ENCODE data around the gene OMA1.

OMA1 gene

GRCh38 chr1:58457023-58457635, 89.4 kb downstream of the OMA1 start:
- no peak for DNase-seq

GRCh38 chr1:58456470-58456869, 90.1 kb downstream of the OMA1 start:
- DNase-seq = no peak

- DNase-seq = no peak
Measured at GRCh38 chr1:58454807-58455206, 91.7 kb downstream of the OMA1 start.

- DNase-seq = no peak
Measured at GRCh38 chr1:58454385-58454784, 92.1 kb downstream of the OMA1 start.

- no peak for DNase-seq
Measured at GRCh38 chr1:58451560-58452191, 94.8 kb downstream of the OMA1 start.

GRCh38 chr1:58447886-58448285, 98.6 kb downstream of the OMA1 start:
- DNase-seq = no peak

- no peak for DNase-seq
Measured at GRCh38 chr1:58447042-58447441, 99.5 kb downstream of the OMA1 start.

- no peak for DNase-seq
Measured at GRCh38 chr1:58446368-58446767, 100.2 kb downstream of the OMA1 start.

GRCh38 chr1:58443986-58444868, 102.3 kb downstream of the OMA1 start:
- DNase-seq = no peak

- DNase-seq = no peak
Measured at GRCh38 chr1:58442114-58442513, 104.4 kb downstream of the OMA1 start.

- DNase-seq = no peak
Measured at GRCh38 chr1:58441699-58442098, 104.8 kb downstream of the OMA1 start.

- DNase-seq = no peak
Measured at GRCh38 chr1:58440696-58441095, 105.8 kb downstream of the OMA1 start.

- DNase-seq = no peak
Measured at GRCh38 chr1:58439946-58440345, 106.6 kb downstream of the OMA1 start.

GRCh38 chr1:58438468-58438867, 108.1 kb downstream of the OMA1 start:
- no peak for DNase-seq

- DNase-seq = no peak
Measured at GRCh38 chr1:58437623-58438022, 108.9 kb downstream of the OMA1 start.

GRCh38 chr1:58436615-58437297, 109.8 kb downstream of the OMA1 start:
- no peak for DNase-seq

- DNase-seq = no peak
Measured at GRCh38 chr1:58435376-58435775, 111.2 kb downstream of the OMA1 start.

GRCh38 chr1:58434607-58435006, 111.9 kb downstream of the OMA1 start:
- DNase-seq = no peak

- no peak for DNase-seq
Measured at GRCh38 chr1:58434181-58434580, 112.3 kb downstream of the OMA1 start.

- DNase-seq = no peak
Measured at GRCh38 chr1:58432851-58433668, 113.5 kb downstream of the OMA1 start.

GRCh38 chr1:58431901-58432620, 114.5 kb downstream of the OMA1 start:
- DNase-seq = no peak

Data from NCI-H2081 treated with DMSO at 0.1 percent for 48 hours (cell line).